ENCODE results near the gene MICAL3.
"Not testable (repeated sequence)": the region's sequence is repeated elsewhere in the genome, so short reads cannot be mapped to it uniquely, and the experiment has no call there.

The MICAL3 gene

DNA sequence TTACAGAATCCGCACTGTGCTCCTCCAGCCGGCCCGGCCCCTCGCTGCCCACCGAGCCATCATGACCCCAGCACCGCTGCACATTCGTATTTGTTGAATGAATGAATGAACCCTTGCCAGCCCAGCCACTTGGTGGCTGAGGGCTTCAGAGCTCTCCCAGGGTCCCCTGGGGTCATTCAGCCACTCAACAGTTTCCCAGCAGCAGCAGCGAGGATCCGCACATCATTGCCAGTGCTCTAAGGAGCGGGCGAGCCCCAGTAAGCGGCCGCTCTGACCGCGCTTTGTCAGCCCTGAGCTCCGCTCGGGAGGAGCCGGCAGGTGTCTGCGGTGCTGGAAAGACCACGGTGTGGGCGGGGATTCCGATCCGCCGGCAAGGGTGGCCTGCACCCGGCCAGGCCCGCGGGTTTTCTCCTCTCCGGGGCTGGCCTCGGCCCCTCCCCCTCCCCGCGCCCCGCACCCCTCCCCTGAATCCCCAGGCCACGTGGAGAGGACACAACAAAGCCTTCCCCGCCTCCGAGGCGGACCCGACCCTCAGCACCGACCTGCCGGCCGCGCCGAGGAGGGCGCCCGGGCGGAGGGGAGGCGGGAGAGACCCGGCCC, 250.7 kb downstream of the MICAL3 start:
- peak; percentile 68 to 72 for DNase-seq

DNA sequence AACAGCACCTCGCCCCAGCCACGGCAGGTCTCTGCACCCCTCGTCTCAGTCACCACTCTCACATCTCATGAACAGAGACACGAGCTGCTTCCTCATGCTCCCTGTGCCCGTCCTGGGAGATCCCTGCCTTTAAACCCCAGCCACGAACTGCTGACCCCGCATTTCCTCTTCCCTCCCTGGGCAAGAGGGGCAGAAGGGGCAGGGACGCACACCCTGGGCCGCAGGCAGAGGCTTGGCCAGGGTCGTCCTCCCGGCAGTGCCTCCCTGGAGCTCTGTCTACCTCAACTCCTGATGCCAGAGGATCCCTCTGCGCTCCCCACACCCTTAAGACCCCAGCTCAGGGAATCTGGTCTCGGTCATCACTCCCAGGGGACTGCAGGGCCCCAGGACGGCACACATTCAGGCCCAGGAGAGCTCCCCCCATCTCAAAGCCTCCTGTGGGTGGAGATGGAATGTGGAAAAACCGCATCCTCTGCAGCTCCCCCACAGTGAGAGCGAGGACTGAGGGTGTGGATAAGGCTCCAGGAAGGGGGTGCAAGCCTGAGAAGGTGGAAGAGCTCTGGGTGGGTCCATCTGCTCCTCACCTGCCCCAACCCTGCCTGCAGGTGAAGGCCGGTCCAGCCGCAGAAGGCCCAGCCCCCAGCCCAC, 251.3 kb downstream of the MICAL3 start:
- DNase-seq, result peak in 1 of 2 donors; percentile 29

DNA sequence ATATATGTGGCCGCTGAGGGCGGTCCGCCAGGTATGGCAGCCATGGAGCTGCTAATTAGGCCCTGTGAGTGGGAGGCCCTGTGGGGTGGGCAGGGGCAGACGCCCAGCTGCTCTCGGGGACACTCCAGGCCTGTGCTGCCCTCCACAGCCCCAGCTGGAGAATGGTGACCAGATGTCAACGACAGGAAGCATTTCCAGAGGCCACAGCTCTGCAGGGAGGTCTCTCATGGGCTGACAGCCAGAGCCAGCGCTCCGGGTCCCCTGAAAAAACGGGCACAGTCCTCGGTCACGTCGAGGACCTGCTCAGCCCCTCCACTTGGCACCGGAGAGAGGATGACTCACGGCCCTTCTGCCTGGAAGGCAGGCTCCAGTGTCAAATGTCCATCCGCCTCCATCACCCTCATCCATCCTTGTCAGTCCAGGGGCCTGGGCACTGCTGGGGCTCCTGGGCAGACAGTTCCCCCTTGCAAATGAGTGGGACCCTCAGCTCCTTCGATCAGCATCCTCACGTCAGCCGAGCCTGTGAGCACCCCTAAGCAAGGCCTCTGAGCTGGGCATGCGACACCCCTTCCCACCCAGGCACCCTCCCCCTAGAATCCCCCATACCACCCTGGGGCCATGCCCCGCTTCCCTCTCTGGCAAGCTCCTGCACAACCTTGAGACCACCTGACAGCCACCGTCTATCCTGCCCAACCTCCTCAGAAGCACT, 252.0 kb downstream of the MICAL3 start:
- no peak for DNase-seq

DNA sequence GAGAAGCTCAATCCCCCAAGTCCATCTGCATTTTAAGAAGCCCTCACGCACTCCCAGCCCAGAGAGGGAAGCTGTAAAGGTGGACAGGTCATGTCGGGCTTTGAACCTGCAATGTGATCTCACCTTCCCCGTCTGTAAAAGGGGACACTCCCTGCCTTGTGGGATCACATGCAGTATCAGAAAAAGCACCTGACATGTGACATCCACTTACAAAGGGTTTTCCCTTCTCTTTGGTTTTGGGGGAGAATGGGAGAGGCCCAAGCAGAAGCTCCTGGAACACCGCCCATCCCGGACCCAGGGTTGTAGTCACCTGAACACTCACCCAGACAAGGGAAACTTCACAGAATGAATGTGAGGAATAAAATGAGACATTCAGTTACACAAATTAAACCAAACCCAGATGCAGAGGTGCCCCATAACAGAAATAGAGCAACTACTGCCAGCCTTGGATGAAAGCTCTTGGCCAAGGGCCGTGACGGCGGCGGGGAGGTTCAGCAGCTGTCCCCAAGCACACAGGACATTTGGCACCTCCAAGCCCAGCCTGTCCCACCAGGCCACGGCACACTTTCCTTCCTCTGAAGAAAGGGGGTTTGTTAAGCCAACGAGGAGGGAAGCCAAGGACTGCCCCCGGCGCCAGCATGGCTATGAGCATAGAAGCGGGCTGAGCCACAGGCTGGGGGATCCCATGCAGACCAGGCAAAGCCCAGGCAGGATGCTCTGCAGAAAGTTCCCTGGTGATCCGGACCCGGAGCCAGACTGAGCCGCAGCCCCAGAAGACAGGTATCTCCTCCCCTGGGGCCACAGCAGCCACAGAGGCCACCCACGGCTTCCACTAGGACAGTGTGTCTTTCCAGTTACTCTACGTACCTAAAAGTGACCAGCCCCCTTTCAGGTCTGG, 253.9 kb downstream of the MICAL3 start:
- DNase-seq, result no peak

DNA sequence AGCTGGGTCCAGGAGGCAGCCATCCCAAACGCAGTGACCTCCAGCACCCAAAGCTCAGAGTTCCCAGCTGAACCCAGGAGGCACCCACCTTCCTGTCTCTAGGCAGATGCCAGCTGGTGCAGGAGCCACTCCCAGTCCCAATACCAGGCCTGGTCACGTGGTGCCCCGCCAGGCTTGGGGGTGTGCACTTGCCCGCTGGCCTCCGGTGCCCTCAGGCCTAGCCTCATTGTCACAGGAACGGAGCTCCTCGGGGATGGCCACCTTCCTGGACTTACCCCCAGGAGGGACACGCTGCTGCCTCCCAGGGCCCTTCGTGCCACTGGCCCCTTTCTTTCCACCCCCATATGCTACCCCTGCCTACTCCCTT, 254.7 kb downstream of the MICAL3 start:
- no peak for DNase-seq

DNA sequence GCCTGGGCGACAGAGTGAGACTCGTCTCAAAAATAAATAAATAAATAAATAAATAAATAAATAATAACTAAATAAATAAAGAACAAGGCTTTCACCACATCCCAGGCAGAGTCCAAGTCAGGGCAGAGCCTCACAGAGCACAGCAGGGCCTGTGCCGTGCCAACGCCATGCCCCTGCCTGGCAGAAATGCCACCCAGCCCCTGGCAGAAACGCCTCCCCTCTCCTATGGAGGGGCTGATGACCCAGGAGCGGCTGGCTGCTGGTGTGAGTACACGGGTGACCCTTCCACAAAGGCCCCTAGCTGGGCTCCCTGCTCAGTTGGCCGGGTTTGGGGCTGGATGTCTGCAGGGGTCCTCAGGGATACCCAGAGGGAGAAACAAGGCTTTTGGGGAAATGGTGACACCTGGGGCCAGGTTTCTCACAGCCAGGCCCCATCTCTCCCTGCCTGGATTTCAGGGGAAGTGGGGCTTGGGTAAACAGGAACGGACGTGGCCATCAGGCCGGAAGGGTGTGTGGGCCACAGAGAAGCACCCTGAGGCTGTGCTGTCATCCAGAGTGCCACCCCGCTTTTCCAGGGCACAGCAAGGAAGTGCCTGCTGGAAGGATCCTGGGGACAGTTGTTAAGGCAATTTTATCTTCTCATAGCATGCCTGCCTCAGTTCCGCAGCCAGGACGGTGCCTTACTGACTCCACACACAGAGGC, 255.2 kb downstream of the MICAL3 start:
- DNase-seq, result peak in 1 of 2 donors; percentile 32

DNA sequence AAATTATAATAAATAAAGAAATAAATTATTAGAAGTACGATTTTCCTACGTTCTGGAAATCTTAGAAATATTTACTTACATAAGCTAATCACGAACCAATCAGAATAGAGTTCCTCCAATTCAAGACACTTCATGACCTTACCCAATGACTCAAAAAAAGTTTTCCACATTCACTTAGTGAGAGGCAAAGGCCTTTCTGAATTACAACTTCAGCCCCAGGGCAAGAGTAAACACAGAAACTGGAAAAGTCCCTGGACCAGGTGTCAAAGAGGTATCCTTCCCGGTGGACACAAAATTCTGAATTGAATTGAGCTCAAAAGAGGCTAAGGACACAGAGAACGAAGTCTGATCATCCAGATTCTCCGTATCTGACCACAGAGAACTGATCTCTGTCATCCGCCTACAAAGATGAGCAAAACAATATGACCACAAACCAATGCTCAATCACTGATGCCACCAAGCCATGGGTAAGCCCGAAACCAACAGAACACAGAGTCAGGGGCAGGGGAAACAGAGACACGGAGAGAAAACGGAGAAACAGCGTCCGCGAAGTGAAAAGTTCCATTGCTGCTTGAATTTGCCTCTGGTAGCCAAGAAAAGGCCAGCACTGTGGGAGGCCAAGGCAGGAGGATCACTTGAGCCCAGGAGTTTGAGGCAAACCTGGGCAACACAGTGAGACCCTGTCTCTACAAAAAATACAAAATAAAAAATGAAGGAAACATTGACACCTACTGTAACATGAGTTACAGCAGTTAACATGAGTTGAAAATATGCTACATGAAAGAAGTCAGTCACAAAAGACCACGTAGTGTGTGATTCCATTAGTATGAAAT, 256.9 kb downstream of the MICAL3 start:
- peak in 1 of 2 donors; percentile 57 for DNase-seq

DNA sequence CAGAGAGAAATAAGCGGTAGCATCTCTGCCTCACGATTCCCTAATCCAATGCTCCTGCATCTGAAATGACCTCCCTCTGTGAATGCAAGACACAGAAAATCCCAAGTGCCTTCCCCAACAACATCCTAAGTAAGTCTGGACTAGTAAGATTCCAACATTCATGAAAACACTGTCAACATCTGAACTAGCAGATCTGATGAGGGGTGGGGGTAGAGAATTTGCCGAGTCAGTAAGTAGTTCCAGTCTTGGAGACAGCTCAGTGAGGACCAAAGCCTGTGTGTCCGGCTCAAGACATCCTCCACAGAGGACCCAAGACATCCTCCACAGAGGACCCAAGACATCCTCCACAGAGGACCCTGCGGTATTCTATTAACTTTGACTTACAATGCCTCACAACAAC, 259.5 kb downstream of the MICAL3 start:
- not testable (repeated sequence) for DNase-seq

DNA sequence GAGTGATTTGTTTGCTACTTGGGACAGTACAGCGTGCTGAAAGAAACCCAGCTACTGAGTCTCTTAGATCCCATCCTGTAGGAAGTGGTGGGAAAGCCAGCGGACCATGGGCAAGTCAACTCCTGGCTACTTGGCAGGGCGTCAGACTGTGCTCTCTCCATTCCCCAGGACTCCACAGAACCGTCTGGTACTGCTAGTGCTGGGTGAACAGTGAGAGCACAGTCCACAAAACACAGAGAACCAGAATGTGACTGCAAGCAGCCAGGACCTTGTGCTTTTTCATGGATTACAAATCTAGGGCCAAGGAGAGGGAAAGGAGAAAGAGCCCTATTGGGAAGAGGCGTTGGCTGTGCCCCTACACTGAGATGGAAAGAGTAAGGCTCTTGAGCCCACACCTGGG, 260.3 kb downstream of the MICAL3 start:
- DNase-seq, result no peak

DNA sequence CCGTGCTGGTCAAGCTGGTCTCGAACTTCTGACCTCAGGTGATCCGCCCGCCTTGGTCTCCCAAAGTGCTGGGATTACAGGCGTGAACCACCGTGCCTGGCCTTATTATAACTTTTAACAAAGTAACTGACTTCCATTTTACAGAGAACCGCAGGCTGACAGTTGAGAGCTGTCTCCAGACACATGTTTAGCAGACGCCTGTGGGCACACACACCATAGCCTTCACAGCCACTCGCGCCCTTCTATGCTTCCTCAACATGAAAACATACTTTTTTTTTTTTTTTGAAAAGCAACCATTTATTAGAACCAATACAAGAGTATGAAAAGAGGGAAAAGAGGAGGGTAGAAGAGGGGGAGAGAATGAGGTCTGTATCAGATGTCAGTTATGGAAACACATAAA, 260.9 kb downstream of the MICAL3 start:
- not testable (repeated sequence) for DNase-seq

DNA sequence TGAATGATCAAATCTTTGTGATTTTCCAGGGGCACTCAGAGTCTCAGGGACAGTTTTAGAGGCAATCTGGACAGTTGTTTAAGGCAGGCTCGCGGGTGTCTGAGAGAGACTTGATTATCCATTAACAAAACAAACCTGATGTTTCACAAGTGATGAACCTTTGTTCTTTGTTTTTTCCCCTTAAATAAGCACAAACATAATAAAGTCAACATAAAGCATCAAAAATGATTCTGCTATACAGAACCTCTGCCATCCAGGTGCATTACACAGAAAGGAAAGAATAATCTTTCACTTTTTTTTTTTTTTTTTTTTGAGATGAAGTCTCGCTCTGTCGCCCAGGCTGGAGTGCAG, 263.2 kb downstream of the MICAL3 start:
- no peak for DNase-seq

DNA sequence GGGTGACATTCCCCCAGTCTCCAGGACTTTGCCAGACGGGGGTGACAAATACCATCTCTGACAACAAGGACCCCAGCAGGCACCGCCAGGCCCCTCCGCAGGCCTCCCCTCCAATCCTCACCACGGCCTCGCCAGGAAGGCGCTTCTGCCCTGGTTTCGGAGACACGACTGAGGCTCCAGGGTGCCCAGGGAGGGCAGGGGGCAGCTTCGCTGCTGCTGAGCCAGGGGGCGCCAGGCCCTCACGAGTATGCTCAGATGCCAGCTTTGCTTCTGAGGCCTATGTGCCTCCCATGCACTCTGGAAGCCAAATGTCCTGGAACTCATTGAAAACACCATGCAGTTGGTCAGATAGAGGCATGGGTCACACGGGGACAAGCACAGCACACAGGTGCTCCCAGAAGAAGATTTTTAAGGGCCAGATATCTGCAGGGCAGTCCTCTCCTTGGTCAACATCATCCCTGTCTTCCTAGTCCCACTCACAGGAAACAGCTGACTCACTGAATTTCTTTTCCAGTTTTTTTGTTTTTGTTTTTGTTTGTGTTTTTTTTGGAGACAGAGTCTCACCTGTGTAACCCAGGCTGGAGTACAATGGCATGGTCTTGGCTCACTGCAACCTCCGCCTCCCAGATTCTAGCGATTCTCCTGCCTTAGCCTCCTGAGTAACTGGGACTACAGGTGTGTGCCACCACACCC, 270.0 kb downstream of the MICAL3 start:
- peak in 1 of 2 donors; percentile 32 for DNase-seq

DNA sequence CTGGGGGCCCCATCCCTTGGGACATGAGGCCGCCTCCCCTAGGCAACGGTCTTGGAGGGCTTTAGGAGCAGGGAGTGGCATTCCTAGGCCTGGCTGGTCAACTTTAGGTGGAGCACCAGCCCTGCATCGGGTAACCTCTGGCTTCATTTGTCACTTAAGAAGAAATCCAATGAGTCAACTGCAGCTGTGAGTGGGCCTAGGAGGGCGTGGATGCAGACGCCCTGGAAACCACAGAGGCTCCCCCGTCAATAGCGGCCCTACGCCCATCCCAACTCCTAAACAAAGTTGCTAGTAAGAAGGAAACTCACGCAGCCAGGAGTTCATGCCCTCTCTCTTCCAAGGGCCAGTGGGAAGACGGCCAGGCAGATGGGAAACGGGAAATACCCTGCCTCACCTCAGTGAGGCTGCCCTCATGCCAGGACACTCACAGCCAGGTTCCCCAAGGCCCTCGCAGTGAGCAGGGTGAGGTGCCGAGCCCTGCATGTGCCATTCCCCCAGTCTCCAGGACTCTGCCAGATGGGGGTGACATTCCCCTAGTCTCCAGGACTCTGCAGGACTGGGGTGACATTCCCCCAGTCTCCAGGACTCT, 270.9 kb downstream of the MICAL3 start:
- no peak for DNase-seq

DNA sequence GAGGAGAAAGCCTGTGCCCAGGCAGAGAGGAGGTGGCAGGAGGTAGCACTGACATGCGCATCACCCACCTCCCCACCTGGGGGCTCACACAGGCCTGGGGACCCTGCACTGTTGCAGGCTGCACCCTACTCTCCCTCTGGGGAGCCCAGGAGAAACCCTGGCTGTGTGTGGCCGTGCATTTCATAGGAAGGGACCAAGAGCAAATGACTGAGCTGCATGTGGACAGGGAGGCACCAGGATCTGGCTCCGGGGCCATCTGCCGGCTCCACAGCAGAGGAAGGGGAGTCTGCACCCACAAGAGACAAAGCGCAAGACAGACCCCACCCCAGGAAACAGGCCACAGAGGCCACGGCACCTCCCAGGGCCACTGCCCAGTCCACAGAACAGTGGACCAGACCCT, 272.8 kb downstream of the MICAL3 start:
- no peak for DNase-seq

DNA sequence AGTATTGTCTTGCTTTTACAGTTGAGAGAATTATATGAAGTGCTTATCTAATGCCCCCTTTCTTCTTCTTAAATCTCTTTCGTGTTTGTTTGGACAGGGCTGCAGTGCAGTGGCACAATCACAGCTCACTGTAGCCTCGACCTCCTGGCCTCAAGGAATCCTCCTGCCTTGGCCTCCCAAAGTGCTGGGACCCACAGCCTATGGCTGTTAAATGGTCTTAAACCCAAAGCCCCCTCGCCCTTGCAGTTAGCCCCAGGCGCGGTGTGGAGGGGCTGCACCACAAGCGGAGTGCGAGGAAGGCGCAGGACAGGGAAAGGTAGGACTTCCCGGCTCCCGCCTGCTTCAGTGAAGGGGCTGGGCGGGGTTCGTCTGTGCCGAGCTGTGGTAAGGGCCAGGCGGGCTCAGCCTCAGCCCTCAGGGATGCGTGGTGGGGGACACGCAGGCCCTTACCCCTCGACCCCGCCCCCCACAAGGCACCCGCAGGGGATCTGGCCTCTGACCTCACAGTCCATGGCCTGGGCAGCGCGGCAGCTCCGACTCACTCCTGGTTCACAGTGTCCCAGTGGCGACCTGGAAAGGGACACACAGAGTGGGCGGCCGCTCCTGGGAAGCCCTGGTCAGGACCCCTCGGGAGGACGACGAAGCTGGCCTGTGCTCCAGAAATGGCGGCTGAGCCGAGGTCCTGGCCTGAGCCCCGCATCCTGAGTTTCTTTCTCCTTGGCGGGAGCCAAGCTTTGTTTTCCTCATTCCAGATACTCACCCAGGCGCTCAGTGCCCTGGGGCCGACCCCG, 274.6 kb downstream of the MICAL3 start:
- DNase-seq, result no peak

DNA sequence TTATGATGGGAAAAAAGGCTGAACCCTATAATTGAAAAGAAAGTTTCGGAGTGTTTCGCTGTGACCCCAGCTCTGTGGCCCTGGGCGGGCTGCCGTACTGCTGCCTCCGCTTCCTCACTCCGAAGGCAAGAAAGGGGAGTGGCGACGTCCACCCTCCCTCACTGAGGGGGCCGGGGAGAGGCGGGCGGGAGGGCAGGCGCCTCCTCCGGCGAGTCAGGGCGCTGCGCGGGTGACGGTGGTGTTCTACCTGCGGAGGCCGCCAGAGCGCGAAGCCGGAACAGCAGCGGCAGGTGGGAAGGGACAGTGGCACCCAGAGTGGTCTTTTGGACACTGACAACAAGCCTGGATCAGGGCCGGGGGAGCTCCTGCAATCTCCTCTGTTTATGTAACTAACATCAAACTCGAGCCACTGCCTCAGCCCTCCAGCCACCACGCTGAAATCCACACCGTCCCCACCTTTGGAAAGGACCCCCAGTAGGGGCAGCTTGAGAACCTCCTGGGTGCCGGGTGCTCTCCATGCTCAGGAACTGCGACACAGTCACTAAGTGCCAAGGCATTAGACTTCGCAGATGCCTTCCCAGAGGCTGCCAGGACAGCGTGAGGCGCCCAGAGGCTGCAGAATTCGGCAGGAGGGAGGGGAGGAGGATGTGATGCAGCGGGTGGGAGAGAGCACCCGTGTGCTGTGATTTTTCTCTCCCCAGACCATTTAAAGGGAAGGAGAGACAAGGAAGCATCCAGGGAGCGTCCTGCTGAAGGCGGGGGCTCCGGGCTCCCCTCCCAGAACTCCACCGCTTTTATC, 275.6 kb downstream of the MICAL3 start:
- DNase-seq, result no peak

DNA sequence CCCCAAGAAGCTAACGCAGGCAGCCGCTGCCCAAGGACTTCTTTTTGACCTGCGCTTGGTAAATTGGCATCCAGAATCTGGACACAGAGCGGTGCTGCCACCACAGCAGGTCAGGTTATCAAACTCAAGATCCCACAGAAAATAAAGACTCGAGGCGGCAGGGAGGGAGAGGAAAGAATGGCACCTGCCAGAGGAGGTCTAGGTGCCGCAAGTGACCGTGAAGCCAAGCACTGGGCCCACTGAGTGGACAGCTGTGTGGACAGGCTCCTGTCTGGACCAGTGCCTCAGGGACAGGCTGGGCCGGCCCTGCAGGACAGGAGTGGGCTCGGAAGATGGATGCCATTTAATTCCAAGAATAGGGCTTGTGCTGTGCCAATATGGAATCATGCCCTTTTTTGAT, 277.4 kb downstream of the MICAL3 start:
- no peak for DNase-seq

DNA sequence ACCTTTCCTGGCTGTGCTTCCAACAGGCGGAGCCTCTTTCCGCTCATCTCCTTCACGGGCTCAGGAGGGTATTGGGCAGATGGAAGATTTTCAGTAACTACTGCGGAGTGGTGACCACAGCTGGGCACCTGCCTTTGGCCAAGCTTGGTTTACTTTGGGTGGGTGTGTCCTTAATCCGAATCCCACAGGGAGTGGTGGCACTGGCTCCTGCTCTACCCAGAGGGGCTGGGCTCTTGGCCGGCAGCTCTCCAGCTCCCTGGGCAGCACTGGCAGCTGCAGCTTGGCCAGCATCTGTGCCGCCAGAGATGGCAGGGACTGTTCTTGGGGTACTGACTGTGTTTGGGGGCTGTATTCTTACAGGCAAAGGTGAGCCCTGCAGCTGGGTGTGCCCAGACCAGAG, 279.9 kb downstream of the MICAL3 start:
- DNase-seq, result no peak

All from CD4-positive, alpha-beta T cell treated with Interleukin-1 beta for 1 hour (primary cell).